Cardiac septum (tissue), 1 donor: ENCODE measurements around the gene LINC01488. TPM values are rescaled to one million over a fixed set of nuclear protein-coding genes. Genes with fewer than 3 reads are reported as not detected.

Experiments used
- DNase-seq: peaks from one replicate; pipeline ENCODE4 v3.0.0-alpha.2; 2020; ENCODE audit warnings: low spot score
- intact Hi-C: fragments of 100-400 bp; cut with DNase I; formaldehyde crosslinking; loops from one replicate; pipeline ENCODE4 v1.14.0; 2022
- total RNA-seq: library from RNA; stranded (reverse); fragmentation: NEBNext Ultra II Directional; extraction: Animal tissue kit (Norgen Biotek cat#: 25700); gene quantifications from one replicate; pipeline ENCODE4 v1.2.1, GENCODE V29; 2021
- donor health status: DM: no; HTN: no; CAD: no.

Gene LINC01488
- total RNA-seq, 1 donor from 2014 or later, result 0.19 TPM

DNA sequence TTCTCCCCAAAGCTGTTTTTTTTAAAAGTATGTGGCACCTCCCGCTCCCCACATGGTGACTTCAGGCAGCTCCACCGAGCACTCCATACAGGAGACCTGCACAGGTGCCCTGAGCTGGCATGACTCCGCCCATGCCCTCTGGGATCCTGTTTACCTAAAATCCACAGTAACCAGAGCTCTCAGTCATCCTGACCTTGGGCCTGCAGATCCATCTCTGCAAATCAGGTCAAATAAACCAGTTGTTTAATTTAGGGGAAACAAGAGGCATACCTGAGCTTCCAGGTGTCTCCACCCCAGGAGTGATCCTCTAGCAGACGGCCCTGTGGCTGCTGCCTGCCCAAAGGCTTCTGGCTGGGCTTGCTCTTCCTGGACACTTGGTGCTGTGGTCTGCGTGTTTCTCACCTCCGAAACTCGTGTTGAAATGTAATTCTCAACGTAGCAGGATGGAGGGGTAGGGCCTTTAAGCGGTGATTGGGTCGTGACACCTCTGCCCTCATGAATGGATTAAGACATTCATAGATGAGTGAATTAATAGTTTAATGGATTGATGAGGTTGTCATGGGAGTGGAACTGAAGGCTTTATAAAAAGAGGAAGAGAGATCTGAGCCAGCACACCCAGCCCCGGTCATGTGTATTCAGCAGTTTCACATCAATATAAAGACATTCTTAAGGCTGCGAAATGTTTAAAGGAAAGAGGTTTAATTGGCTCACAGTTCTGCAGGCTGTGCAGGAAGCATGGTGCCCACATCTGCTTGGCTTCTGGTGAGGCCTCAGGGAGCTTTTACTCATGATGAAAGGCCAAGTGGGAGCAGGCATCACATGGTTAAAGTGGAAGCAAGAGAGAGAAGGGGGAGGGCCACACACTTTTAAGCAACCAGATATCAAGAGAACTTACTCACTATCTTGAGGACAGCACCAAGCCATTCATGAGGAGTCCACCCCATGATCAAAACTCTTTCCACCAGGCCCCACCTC lies 34.1 kb downstream of the LINC01488 start:
- peak; percentile 27 for DNase-seq
- intact Hi-C loops, result no loop called here

DNA sequence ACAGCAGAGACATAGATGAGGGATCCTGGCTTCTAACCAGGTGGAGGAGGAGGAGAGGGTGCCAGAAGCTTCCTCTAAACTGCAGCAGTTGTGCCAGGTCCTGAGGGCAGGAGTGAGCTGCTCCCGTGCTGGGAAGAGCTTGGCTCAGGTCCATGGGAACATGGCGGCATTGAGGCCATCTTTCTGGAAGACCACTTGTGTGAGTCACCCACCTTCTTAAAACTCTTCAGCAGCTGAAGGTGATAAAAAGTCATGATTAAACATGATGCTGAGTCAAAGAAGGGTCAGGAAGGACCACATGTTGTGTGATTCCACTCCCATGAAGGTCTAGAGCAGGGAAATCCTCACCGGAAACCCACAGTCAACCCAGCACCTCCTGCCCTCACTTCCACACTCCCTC lies 35.1 kb downstream of the LINC01488 start:
- peak; percentile 38 for DNase-seq
- intact Hi-C loops, result no loop called here

DNA sequence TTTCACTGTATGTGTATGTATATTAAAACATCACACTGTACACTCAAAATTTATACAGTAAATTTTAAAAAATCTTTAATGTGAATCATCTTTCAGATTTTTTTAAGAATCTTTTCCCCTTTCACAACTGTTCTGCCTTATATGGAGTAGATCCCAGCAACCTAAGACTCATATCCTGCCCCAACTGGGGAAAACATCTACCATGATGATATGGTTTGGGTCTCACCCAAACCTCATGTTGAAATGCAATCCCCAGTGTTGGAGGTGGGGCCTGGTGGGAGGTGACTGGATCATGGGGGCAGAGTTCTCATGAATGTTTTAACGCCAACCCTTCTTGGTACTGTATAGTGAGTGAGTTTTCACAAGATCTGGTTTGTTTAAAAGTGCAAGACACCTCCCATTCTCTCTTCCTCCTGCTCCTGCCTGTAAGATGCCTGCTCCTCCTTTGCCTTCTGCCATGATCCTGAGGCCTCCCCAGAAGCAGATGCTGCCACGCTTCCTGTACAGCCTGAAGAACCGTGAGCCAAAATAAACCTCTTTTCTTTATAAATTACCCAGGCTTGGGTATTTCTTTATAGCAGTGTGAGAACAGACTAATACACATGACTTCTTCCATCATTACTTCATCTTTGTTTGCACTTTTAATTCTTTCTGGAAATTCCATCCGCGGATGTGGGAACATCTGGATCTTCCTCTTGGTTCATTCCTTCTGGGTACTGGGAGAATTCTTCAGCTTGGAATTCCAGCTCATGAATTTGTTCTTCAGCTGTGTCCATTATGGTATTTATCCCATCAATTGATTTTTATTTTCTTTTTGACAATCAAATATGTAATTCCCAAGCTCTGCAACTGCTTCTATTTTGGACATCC lies 36.9 kb downstream of the LINC01488 start:
- DNase-seq, result peak; percentile 26
- intact Hi-C loops, result no loop called here

DNA sequence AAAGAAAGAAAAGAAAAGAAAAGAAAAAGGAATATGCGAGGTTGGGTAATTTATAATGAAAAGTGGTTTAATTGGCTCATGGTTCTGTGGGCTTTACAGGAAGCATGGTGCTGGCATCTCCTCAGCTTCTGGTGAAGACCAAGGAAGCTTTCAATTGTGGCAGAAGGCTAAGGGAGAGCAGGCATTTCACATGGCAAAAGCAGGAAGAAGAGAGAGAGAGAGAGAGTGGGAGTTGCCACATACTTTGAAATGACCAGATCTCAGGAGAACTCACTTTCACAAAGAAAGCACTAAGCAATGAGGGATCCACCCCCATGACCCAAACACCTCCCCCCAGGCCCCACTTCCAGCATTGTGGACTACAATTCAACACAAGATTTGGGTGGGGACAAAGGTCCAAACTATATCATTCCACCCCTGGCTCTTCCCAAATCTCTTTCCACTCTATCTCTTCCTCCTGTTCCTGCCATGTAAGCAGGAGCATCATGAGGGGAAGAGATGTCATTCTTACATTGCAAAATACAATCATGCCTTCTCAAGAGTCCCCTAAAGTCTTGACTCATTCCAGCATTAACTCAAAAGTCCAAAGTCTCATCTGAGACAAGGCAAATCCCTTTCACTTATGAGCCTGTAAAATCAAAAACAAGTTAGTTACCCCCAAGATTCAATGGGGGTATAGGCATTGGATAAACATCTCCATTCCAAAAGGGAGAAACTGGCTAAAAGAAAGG lies 38.9 kb downstream of the LINC01488 start:
- intact Hi-C loops, result no loop called here
- peak; percentile 26 for DNase-seq

DNA sequence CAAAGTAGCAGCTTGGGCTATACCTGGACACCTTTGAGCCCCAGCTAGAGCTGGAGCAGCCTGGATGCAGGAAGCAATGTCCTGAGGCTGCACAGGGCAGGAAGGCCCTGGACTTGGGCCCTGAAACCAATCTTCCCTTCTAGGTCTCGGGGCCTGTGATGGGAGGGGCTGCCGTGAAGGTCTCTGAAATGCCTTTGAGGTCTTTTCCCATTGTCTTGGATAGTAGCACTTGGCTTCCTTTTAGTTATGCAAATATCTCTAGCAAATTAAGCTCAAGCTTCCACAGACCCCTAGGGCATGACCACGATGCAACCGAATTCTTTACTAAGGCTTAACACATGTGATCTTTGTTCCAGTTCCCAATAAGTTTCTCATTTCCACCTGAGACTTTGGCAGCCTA lies 40.0 kb downstream of the LINC01488 start:
- intact Hi-C loops, result no loop called here
- DNase-seq, result peak; percentile 36

DNA sequence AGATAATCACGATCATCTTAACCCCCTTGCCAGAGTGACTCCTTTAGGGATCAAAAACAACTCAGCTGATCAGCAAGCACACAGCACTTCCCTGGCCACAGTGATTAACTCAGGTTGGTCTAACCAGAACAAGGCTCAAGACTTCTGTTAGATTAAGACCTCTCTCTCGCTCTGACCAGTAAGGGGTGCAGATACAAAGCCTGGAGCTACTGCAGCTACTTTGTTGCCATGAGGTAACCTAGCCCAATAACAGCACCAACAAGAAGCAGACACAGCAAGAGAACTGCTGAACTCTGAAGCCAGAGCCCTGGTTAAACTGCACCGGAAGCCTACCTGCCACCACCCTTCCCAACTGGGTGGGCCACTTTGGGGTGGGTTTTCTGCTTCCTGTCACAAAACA lies 42.0 kb downstream of the LINC01488 start:
- DNase-seq, result peak; percentile 26
- intact Hi-C loops, result no loop called here

DNA sequence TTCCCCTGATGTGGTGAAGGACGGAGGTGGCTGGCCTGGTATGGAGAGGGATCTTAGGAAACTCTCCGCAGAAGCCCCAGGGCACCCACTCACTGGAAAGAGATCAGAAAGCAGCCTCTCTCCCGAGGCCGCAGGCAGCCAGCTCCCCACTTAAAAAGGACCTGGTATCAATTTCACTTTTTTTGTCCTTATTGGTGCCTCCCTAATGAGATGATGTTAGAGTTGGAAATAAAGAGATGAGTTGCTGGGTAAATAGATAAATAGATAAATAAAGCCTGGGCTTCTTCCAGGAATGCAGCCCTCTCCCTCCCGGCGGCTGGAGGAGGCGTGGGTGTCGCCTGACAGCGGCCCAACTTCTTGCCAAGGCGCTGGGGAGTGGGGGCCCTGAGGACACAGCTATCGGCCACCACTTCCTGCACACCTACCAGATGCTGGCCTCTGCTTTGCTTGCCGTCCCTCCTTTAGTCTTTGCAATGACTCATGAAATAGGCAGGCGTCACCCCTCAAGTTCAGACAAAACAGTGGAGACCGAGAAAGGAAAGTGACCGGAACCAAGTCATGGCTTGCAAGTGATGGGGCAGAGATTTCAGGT lies 42.9 kb downstream of the LINC01488 start:
- intact Hi-C loops, result no loop called here
- DNase-seq, result peak; percentile 73

DNA sequence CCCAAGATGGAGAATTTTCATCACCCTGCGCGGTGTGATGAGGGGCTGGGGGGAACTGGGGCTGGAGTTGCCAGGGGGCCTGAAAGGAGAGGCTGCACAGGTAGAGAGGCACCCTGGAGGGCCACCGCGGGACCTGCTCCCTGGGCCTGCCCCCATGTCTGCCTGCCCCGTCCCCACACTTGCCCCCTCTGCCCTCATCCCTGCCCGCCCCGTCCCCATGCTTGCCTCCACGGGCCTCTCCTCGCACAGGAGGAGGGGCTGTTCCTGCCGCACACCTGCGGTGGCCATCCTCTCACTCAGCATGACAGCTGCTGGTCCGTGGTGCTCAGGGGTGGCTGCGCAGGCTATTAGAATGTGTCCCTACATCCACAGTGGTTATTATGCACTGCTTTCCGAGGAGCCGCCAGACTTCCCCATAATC lies 43.5 kb downstream of the LINC01488 start:
- intact Hi-C loops, result no loop called here
- DNase-seq, result peak; percentile 39

DNA sequence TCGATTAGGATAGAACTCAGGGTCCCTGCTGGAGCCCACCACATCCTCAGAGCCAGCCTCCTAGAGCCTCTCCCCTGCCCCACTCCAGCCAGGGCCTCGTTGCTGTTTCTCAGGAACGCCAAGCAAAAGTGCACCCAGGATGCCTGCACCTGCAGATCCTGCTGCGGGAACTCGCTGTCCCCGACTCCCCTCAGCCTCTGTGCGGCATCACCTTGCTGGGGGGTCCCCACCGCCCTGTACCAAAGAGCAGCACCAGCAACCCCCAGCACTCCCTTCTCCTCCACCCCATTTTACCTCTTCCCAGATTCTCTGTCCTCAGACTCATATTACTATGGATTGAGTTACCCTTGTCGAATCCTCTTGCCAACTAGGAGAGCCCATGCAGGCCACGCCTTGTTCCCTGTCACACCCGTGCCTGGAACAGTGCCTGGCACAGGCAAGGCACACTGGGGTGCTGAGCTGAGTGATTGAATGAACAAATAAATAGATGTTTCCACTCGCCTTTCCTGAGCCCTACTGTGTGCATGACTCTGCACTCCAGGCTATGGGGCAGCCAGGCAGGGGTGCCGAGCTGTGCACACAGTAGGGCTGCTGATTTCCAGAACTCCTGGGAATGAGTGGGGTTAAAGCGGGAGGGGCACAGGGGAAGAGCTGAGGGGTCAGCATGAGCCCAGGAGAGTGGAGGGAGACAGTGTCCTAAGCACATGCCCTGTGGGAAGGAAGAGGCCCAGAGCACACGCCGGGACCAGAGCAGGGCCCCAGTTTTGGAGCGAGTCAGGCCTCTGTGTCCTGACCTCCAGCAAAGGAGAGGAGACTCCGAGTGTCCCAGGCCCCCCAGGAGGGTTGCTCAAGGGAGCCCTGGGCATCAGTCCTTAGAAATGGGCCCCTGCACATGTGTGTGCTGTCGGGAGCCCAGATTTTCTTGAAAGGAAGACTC lies 44.3 kb downstream of the LINC01488 start:
- DNase-seq, result peak; percentile 63

DNA sequence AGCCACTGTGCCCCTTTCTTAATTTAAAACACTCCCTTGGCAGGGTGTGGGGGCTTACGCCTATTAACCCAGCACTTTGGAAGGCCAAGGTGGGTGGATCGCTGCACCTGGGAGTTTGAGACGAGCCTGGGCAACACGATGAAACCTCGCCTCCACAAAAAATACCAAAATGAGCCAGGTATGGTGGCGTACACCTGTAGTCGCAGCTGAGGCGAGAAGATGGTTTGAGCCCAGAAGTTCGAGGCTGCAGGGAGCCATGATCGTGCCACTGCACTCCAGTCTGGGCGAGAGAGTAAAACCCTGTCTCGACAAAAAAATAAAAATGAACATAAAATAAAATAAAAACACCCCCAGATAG lies 45.0 kb downstream of the LINC01488 start:
- intact Hi-C loops, result no loop called here
- no peak for DNase-seq

More for the DNA sequence above, 44.3 kb downstream of the LINC01488 start:
- intact Hi-C loops, result no loop called here

DNA sequence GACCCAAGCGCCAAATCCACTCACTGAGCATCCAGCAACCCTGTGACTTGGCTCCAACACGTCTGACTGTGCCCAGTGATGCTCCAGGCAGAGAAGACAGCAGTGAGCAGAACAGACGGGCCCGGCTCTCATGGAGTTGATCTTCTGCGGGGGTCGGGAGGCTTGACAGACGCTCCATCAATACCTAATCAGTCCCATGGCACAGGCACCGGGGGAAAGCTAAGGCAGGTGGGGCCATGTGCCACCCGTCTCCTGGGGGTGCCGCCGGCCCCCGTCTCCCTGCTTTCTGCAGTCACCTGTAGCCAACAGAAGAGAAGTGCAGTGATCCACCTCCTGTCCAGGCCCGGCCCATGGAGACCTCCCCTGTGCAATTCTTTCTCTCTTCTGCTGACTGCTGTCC lies 47.5 kb downstream of the LINC01488 start:
- intact Hi-C loops, result no loop called here
- DNase-seq, result peak; percentile 47

DNA sequence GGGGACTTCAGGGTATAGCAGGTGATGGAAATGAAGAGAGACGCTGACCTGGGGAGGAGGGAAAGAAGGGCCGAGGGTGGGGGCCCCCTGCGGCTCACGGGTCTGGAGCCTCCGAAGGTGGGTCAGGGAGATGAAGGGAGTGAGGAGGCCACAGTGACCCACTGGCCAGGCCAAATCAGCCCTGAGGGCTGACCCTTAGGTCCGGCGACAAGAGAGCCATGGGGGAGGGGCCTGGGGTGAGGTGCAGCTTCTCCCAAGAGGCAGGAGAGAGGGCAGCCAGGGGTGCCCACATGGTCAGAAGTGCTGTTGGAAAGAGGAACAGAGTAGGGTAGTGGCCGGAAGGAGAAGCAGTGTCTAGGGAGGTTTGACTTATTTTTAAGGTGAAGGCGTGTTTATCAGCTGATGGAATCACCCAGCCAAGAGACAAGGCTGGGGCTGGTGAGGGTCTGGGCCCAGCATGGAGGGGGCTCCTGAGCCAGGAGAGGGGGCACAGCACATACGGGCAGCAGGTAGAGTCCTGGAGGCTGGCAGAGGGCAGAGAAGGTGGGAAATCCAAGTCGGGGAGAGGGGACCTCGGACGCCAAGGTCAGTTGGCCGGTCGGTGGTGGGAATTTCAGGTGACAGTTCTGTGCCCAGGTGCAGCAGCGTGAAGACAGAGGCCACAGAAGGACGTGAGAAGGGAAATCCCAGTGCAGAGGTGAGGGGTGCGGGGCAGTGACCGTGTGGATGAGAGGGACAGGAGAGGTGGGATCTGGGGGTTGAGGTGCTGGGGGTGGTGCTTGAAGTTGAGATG lies 49.0 kb downstream of the LINC01488 start:
- intact Hi-C loops, result no loop called here
- DNase-seq, result peak; percentile 71

DNA sequence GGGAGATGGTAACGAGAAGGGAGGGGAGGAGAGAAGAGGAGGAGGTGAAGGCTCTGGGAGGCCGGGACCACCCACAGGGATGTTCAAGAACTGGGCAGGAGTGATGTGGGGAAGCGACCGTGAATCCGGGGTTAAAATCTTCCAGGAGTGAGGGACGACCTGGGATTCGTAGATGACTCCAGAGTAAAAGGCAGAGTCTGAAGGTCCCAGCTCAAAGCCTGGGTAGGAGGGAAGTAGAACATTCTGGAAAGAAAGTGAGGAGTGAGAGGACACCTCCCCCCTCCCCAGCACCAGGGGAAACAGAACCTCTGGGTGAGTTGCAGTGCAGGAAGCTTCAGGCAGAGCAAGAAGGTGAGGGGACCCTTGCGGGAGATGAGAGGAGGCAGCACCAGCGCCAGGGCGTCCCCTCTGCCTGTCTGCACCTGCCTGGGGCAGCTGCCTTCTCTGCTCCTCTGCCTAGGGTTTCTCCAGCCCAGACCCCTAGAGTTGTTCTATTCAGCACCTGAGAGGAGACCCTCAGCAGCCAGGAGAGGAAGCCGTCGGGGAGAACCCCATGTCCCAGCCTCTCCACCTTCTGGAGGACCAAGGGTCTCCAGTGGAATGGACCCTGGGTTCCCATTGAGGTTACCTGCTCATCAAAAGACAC lies 49.7 kb downstream of the LINC01488 start:
- intact Hi-C loops, result no loop called here

DNA sequence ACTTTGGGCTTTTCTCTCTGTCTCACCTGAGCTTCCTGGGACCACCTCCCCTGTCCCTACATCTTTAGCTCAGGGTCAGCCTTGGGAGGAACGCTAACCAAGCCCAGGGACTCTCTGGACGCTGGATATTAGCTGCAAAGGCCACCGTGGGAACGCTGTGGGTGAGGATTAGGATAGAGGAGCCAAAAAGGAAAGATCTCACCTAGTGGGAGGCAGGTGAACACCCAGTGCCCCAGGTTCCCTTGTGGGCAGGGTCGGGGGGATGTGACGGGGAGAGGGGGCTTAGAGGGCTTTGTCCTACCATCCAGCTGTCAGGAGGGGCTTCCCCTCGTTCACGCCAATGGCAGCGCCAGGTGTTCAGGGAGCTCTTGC lies 50.2 kb downstream of the LINC01488 start:
- DNase-seq, result peak; percentile 56
- intact Hi-C loops, result no loop called here

More for the DNA sequence above, 49.7 kb downstream of the LINC01488 start:
- DNase-seq, result peak; percentile 66

DNA sequence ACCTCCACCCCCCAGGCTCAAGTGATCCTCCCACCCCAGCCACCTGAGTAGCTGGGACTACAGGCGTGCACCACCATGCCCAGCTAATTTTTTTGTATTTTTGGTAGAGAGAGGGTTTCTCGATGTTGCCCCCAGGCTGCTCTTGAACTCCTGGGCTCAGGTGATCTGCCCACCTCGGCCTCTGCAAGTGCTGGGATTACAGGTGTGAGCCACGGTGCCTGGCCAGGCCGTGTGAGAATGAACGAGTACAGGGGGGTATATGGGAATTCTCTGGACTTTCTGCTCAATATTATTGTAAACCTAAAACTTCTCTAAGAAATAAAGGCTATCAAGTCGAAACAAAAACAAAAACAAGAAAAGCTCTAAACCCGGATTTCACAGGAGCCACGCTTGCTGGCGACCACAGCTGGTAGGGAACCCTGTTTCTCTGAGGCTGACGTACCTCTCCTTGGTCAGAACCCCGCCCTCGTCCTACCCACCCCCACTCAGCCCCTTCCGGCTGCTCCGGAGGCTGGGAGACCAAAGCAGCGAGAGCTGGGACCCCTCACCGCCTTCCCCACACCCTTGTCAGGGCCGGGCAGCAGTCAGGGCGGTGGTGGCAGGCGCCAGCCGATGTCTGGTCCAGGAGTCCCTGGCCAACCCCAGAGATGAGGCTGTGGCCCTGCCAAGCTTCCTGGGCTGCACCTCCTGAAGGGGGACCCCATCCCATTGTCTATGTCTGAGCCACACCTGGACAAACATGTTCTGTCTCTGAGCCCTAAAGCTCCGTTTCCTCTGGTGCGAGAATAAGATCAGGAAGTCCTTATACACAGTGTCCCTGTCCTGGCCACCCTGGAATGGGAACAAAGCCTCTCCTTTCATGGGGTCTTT lies 52.1 kb downstream of the LINC01488 start:
- intact Hi-C loops, result no loop called here
- DNase-seq, result peak; percentile 66

DNA sequence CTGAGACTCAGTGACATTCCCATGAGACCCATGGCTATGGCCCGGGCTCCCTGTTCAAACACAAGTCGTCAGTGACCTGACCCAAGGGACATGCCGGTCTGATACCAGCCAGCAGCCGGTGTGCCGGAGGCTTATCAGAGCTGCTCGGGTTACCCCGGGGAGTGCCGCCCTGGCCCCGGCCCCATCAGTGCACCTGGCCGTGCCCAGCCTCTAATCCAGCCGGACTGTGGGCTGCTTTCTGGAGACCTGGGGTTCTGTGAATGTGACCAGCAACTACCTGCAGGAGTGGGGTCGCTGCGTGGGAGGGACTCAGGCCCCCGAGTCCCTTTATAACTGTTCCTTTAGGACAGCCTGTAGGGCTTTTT lies 52.7 kb downstream of the LINC01488 start:
- peak; percentile 70 for DNase-seq
- intact Hi-C loops, result no loop called here
